Measurements from ENCODE around the gene MAML2.

Gene MAML2

GRCh38 chr11:96219981-96220623 lies 122.9 kb downstream of the MAML2 start:
- Histone ChIP-seq H3K4me3 (ENCODE audit: extremely low read depth, insufficient read depth, low read length, poor library complexity, severe bottlenecking) (no peak overlapping the region), H3K27ac (ENCODE audit: low read depth, low read length, severe bottlenecking) (peak overlapping the region; percentile 90), H3K36me3 (ENCODE audit: control insufficient read depth, insufficient read depth, low read length) (peaks cover 1% of the 10 kb centered on the region), H3K9me3 (ENCODE audit: control insufficient read depth, low read length) (no peaks in the 10 kb centered on the region), H3K4me1 (ENCODE audit: control insufficient read depth, insufficient read depth, low read length, poor library complexity, severe bottlenecking) (peaks cover 62% of the 10 kb centered on the region)
- WGBS, 2 experiments (ENCODE audit: insufficient coverage in 2 of 2), result 20 to 60% methylated on average over 1 of the region's 3 CpGs

GRCh38 chr11:96218901-96219300 lies 124.1 kb downstream of the MAML2 start:
- Histone ChIP-seq H3K9me3 (ENCODE audit: control insufficient read depth, low read length) (no peaks in the 10 kb centered on the region), H3K36me3 (ENCODE audit: control insufficient read depth, insufficient read depth, low read length) (no peaks in the 10 kb centered on the region), H3K4me3 (ENCODE audit: extremely low read depth, insufficient read depth, low read length, poor library complexity, severe bottlenecking) (no peak overlapping the region), H3K4me1 (ENCODE audit: control insufficient read depth, insufficient read depth, low read length, poor library complexity, severe bottlenecking) (peaks cover 71% of the 10 kb centered on the region), H3K27ac (ENCODE audit: low read depth, low read length, severe bottlenecking) (peak overlapping the region; percentile 90)
- no CpG with 5 or more reads among the region's 3 CpGs for WGBS, 2 experiments (ENCODE audit: insufficient coverage in 2 of 2)

GRCh38 chr11:96218006-96218405 lies 125.0 kb downstream of the MAML2 start:
- Histone ChIP-seq H3K27ac (ENCODE audit: low read depth, low read length, severe bottlenecking) (no peak overlapping the region), H3K36me3 (ENCODE audit: control insufficient read depth, insufficient read depth, low read length) (no peaks in the 10 kb centered on the region), H3K9me3 (ENCODE audit: control insufficient read depth, low read length) (no peaks in the 10 kb centered on the region), H3K4me3 (ENCODE audit: extremely low read depth, insufficient read depth, low read length, poor library complexity, severe bottlenecking) (no peak overlapping the region), H3K4me1 (ENCODE audit: control insufficient read depth, insufficient read depth, low read length, poor library complexity, severe bottlenecking) (peaks cover 79% of the 10 kb centered on the region)
- WGBS, 2 experiments (ENCODE audit: insufficient coverage in 2 of 2), result 79 to 83% methylated on average over 5 of the region's 5 CpGs

- WGBS, 2 experiments (ENCODE audit: insufficient coverage in 2 of 2), result 90 to 96% methylated on average over 3 to 4 of the region's 5 CpGs
- Histone ChIP-seq H3K27ac (ENCODE audit: low read depth, low read length, severe bottlenecking) (no peak overlapping the region), H3K4me3 (ENCODE audit: extremely low read depth, insufficient read depth, low read length, poor library complexity, severe bottlenecking) (no peak overlapping the region)
Observed at GRCh38 chr11:96217206-96217605, 125.8 kb downstream of the MAML2 start.

GRCh38 chr11:96215826-96216225 lies 127.2 kb downstream of the MAML2 start:
- no peak overlapping the region for H3K4me3 ChIP-seq (ENCODE audit: extremely low read depth, insufficient read depth, low read length, poor library complexity, severe bottlenecking)
- H3K9me3 ChIP-seq (ENCODE audit: control insufficient read depth, low read length), result no peaks in the 10 kb centered on the region
- H3K4me1 ChIP-seq (ENCODE audit: control insufficient read depth, insufficient read depth, low read length, poor library complexity, severe bottlenecking), result peaks cover 81% of the 10 kb centered on the region
- H3K36me3 ChIP-seq (ENCODE audit: control insufficient read depth, insufficient read depth, low read length), result no peaks in the 10 kb centered on the region
- H3K27ac ChIP-seq (ENCODE audit: low read depth, low read length, severe bottlenecking), result peak overlapping the region; percentile 46

More at GRCh38 chr11:96217206-96217605, 125.8 kb downstream of the MAML2 start:
- Histone ChIP-seq H3K9me3 (ENCODE audit: control insufficient read depth, low read length) (no peaks in the 10 kb centered on the region), H3K36me3 (ENCODE audit: control insufficient read depth, insufficient read depth, low read length) (no peaks in the 10 kb centered on the region), H3K4me1 (ENCODE audit: control insufficient read depth, insufficient read depth, low read length, poor library complexity, severe bottlenecking) (peaks cover 84% of the 10 kb centered on the region)

- Histone ChIP-seq H3K4me3 (ENCODE audit: extremely low read depth, insufficient read depth, low read length, poor library complexity, severe bottlenecking) (no peak overlapping the region), H3K4me1 (ENCODE audit: control insufficient read depth, insufficient read depth, low read length, poor library complexity, severe bottlenecking) (peaks cover 77% of the 10 kb centered on the region)
- WGBS, 2 experiments (ENCODE audit: insufficient coverage in 2 of 2), result 59 to 84% methylated on average over 5 to 7 of the region's 7 CpGs
Observed at GRCh38 chr11:96215110-96215782, 127.7 kb downstream of the MAML2 start.

GRCh38 chr11:96214777-96215109 lies 128.3 kb downstream of the MAML2 start:
- no peaks in the 10 kb centered on the region for H3K36me3 ChIP-seq (ENCODE audit: control insufficient read depth, insufficient read depth, low read length)
- H3K9me3 ChIP-seq (ENCODE audit: control insufficient read depth, low read length), result no peaks in the 10 kb centered on the region
- H3K4me3 ChIP-seq (ENCODE audit: extremely low read depth, insufficient read depth, low read length, poor library complexity, severe bottlenecking), result no peak overlapping the region
- H3K4me1 ChIP-seq (ENCODE audit: control insufficient read depth, insufficient read depth, low read length, poor library complexity, severe bottlenecking), result peaks cover 73% of the 10 kb centered on the region
- WGBS, 2 experiments (ENCODE audit: insufficient coverage in 2 of 2), result no CpG with 5 or more reads among the region's 1 CpG
- peak overlapping the region; percentile 46 for H3K27ac ChIP-seq (ENCODE audit: low read depth, low read length, severe bottlenecking)

More at GRCh38 chr11:96215110-96215782, 127.7 kb downstream of the MAML2 start:
- no peaks in the 10 kb centered on the region for H3K36me3 ChIP-seq (ENCODE audit: control insufficient read depth, insufficient read depth, low read length)
- peak overlapping the region; percentile 46 for H3K27ac ChIP-seq (ENCODE audit: low read depth, low read length, severe bottlenecking)
- H3K9me3 ChIP-seq (ENCODE audit: control insufficient read depth, low read length), result no peaks in the 10 kb centered on the region

- 43 to 50% methylated on average over 1 of the region's 2 CpGs for WGBS, 2 experiments (ENCODE audit: insufficient coverage in 2 of 2)
- H3K4me1 ChIP-seq (ENCODE audit: control insufficient read depth, insufficient read depth, low read length, poor library complexity, severe bottlenecking), result peaks cover 76% of the 10 kb centered on the region
- H3K4me3 ChIP-seq (ENCODE audit: extremely low read depth, insufficient read depth, low read length, poor library complexity, severe bottlenecking), result no peak overlapping the region
- no peaks in the 10 kb centered on the region for H3K9me3 ChIP-seq (ENCODE audit: control insufficient read depth, low read length)
- no peaks in the 10 kb centered on the region for H3K36me3 ChIP-seq (ENCODE audit: control insufficient read depth, insufficient read depth, low read length)
- peak overlapping the region; percentile 85 for H3K27ac ChIP-seq (ENCODE audit: low read depth, low read length, severe bottlenecking)
Observed at GRCh38 chr11:96213500-96213899, 129.5 kb downstream of the MAML2 start.

GRCh38 chr11:96211436-96211835 lies 131.6 kb downstream of the MAML2 start:
- Histone ChIP-seq H3K4me3 (ENCODE audit: extremely low read depth, insufficient read depth, low read length, poor library complexity, severe bottlenecking) (no peak overlapping the region), H3K36me3 (ENCODE audit: control insufficient read depth, insufficient read depth, low read length) (no peaks in the 10 kb centered on the region), H3K9me3 (ENCODE audit: control insufficient read depth, low read length) (no peaks in the 10 kb centered on the region), H3K4me1 (ENCODE audit: control insufficient read depth, insufficient read depth, low read length, poor library complexity, severe bottlenecking) (peaks cover 82% of the 10 kb centered on the region), H3K27ac (ENCODE audit: low read depth, low read length, severe bottlenecking) (peak overlapping the region; percentile 85)
- WGBS, 2 experiments (ENCODE audit: insufficient coverage in 2 of 2), result 75 to 80% methylated on average over 1 of the region's 2 CpGs

GRCh38 chr11:96207459-96208449 lies 135.2 kb downstream of the MAML2 start:
- WGBS, 2 experiments (ENCODE audit: insufficient coverage in 2 of 2), result 100% methylated on average over 1 of the region's 5 CpGs; no CpG with 5 or more reads in 1 of the 2 experiments
- no peaks in the 10 kb centered on the region for H3K9me3 ChIP-seq (ENCODE audit: control insufficient read depth, low read length)
- H3K36me3 ChIP-seq (ENCODE audit: control insufficient read depth, insufficient read depth, low read length), result no peaks in the 10 kb centered on the region
- no peak overlapping the region for H3K4me3 ChIP-seq (ENCODE audit: extremely low read depth, insufficient read depth, low read length, poor library complexity, severe bottlenecking)
- peaks cover 58% of the 10 kb centered on the region for H3K4me1 ChIP-seq (ENCODE audit: control insufficient read depth, insufficient read depth, low read length, poor library complexity, severe bottlenecking)
- H3K27ac ChIP-seq (ENCODE audit: low read depth, low read length, severe bottlenecking), result peak overlapping the region; percentile 92

All from mesodermal cell (in vitro differentiated cells).